CD4-positive, alpha-beta memory T cell (primary cell): ENCODE data around the gene SPDEF. TPM values are rescaled to one million over a fixed set of nuclear protein-coding genes. Genes with fewer than 3 reads are reported as not detected.

ENCODE experiments used
- CTCF ChIA-PET: fragments of 350-600 bp; sonication (Branson Sonifier 250); formaldehyde crosslinking; loops from one replicate; lab custom pipeline; 2021; ENCODE audit warnings: inconsistent platforms; ENCODE audit not compliant: partially characterized antibody; lab: Charles Lee
- POLR2A ChIA-PET: fragments of 350-600 bp; sonication (Branson Sonifier 250); formaldehyde crosslinking; loops from one replicate; lab custom pipeline; 2021; ENCODE audit not compliant: partially characterized antibody; lab: Charles Lee
- DNase-seq, 5 donors: peaks; one replicate each; pipeline versions ENCODE4 v3.0.0 to v3.0.0-alpha.2; 2020 to 2022; ENCODE audit warnings: mixed read lengths in 1 of 5
- H3K27ac ChIP-seq: one replicate; pipeline ENCODE4 v1.7.0; 2013; ENCODE audit warnings: low read depth, low read length
- H3K27me3 ChIP-seq: 2 replicates; pipeline ENCODE4 v1.7.0; 2013; ENCODE audit warnings: mild to moderate bottlenecking, low read length, moderate library complexity; ENCODE audit not compliant: insufficient read depth
- H3K36me3 ChIP-seq: 2 replicates; pipeline ENCODE4 v1.7.0; 2013; ENCODE audit warnings: mild to moderate bottlenecking, low read length, moderate library complexity; ENCODE audit not compliant: insufficient read depth
- H3K4me1 ChIP-seq: 2 replicates; pipeline ENCODE4 v1.7.0; 2013; ENCODE audit warnings: mild to moderate bottlenecking, low read length, moderate library complexity; ENCODE audit not compliant: insufficient read depth
- H3K4me3 ChIP-seq, 2 donors: one replicate each; pipeline ENCODE4 v1.7.0; 2013; ENCODE audit warnings: low read length in 2 of 2, mild to moderate bottlenecking in 1 of 2
- H3K9me3 ChIP-seq, 2 donors: one replicate each; pipeline ENCODE4 v1.7.0; 2013; ENCODE audit warnings: low read length in 2 of 2, control low read depth in 1 of 2; ENCODE audit not compliant: control insufficient read depth in 1 of 2
- H3K27ac Mint-ChIP-seq, 7 donors: one replicate each; pipeline ENCODE4 v1.8.0; 2020 to 2021; ENCODE audit warnings: mixed read lengths in 7 of 7, mild to moderate bottlenecking in 6 of 7, inconsistent platforms in 3 of 7, moderate library complexity in 3 of 7
- H3K27me3 Mint-ChIP-seq, 2 donors: one replicate each; pipeline ENCODE4 v1.8.0; 2020 to 2021; ENCODE audit warnings: mixed read lengths in 2 of 2
- H3K36me3 Mint-ChIP-seq, 2 donors: one replicate each; pipeline ENCODE4 v1.8.0; 2020 to 2021; ENCODE audit warnings: mixed read lengths in 2 of 2, inconsistent platforms in 1 of 2, mild to moderate bottlenecking in 1 of 2
- H3K4me1 Mint-ChIP-seq, 4 donors: one replicate each; pipeline ENCODE4 v1.8.0; 2020 to 2021; ENCODE audit warnings: mixed read lengths in 4 of 4, mild to moderate bottlenecking in 1 of 4
- H3K4me3 Mint-ChIP-seq, 8 donors: one replicate each; pipeline ENCODE4 v1.8.0; 2020 to 2021; ENCODE audit warnings: mixed read lengths in 8 of 8, mild to moderate bottlenecking in 7 of 8, moderate library complexity in 6 of 8, inconsistent platforms in 3 of 8
- H3K9me3 Mint-ChIP-seq, 8 donors: one replicate each; pipeline ENCODE4 v1.8.0; 2020 to 2021; ENCODE audit warnings: mixed read lengths in 8 of 8, mild to moderate bottlenecking in 5 of 8, inconsistent platforms in 3 of 8, moderate library complexity in 1 of 8
- intact Hi-C: fragments of 100-400 bp; cut with micrococcal nuclease; formaldehyde crosslinking; loops from one replicate; pipeline ENCODE4 v1.15.1; 2023
- polyA plus RNA-seq, 2 donors: library from polyadenylated mRNA; unstranded; fragments of 300-500 nt; fragmentation: Illumina TruSeq; gene quantifications; one replicate each; pipeline ENCODE4 v1.2.3, GENCODE V29; 2021
- total RNA-seq, 2 experiments: library from RNA; stranded (reverse); gene quantifications; one replicate each; pipeline ENCODE4 v1.2.3, GENCODE V29; 2021

The SPDEF gene
- total and polyA plus RNA-seq, 4 experiments from 2014 or later = not detected

DNA sequence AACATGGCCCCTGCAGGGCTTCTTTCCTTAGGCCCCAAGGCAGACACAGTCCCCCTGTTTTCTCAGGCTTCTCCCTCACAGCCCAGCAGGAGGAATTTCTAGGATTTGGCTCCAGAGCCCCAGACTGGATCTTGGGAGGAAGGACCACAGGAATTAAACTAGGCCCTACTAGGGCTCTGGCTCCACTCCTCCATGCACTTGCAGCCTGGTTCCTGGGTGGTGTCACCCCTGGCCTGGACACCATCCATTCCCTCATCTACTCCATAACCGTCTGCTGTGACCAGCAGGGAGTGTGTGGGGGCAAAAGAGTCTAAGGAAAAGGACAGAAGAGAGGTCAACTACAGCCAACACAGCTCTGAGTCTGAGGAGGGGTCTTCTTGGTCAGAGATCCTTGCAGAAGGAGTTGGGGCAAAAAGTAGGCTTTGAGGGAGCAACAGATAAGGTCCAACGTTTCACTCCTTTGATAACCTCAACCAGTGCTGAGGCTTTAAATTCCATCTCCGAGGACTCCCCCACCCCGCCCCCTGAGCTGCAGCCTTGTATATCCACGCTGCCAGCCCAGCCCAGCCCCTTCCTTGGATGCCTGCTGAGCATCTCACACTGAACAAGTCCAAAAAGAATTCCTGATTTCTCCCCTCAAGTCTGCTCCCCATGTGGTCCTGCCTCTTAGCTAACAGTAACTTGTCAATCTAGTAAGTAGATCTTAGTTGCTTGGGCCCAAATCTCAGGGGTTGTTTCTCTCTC lies 27.9 kb upstream of the SPDEF start:
- ChIA-PET CTCF (interaction anchor here (1.4 to 1.6 kb wide), 2 partner anchors 10 to 25 kb away, joined by 3 read pairs; no protein-coding TSS in a partner anchor), POLR2A (interaction anchor here (0.9 kb wide), 1 partner anchor 52 kb away, joined by 3 read pairs; no protein-coding TSS in a partner anchor)
- Histone ChIP-seq H3K36me3 (peaks cover 12% of the 10 kb centered on the region), H3K9me3 (no peaks in the 10 kb centered on the region), H3K27ac (no peak overlapping the region), H3K4me3 (no peak overlapping the region), H3K4me1 (no peaks in the 10 kb centered on the region), H3K27me3 (no peaks in the 10 kb centered on the region)
- H3K27me3 Mint-ChIP-seq = no peaks in the 10 kb centered on the region
- H3K4me3 Mint-ChIP-seq = no peak overlapping the region
- peaks cover 0 to 7% (median under 1%) of the 10 kb centered on the region in 4 donors for H3K4me1 Mint-ChIP-seq
- peak overlapping the region in 2 of 7 donors; percentile 37 to 67 for H3K27ac Mint-ChIP-seq
- H3K9me3 Mint-ChIP-seq = no peaks in the 10 kb centered on the region
- intact Hi-C loops = loop anchor here (1.0 kb wide), 1 partner anchor 124 kb away; no protein-coding TSS in a partner anchor
- no peak for DNase-seq
- peaks cover 0 to 15% of the 10 kb centered on the region in 2 donors for H3K36me3 Mint-ChIP-seq

DNA sequence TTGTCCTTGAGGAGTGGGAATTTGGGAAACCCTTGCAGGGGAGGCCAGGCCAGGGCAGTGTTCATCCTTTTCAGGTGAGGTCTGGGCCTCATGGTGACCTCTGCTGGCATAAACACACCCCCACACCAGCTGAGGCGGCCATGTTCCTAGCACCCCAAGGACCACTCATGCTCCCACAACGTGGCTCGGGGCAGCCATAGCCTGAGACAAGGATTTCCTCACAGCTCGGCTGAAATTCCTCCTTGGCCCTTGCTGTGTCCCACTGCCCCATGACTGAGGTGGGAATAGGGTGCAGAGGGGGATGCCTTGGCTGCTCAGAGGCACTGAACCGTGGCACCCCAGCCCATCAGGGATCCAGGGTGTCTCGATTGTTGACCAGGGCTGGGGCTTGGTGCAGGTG lies 27.3 kb upstream of the SPDEF start:
- Histone ChIP-seq H3K27me3 (no peaks in the 10 kb centered on the region), H3K27ac (no peak overlapping the region), H3K9me3 (no peaks in the 10 kb centered on the region), H3K36me3 (peaks cover 7% of the 10 kb centered on the region), H3K4me3 (no peak overlapping the region), H3K4me1 (no peaks in the 10 kb centered on the region)
- POLR2A ChIA-PET = no interaction called here
- Mint-ChIP-seq H3K36me3 (peaks cover 0 to 12% of the 10 kb centered on the region in 2 donors), H3K4me3 (no peak overlapping the region), H3K9me3 (no peaks in the 10 kb centered on the region), H3K4me1 (peaks cover 0 to 7% (median under 1%) of the 10 kb centered on the region in 4 donors), H3K27ac (peak overlapping the region in 1 of 7 donors; percentile 70), H3K27me3 (no peaks in the 10 kb centered on the region)
- no peak for DNase-seq
- CTCF ChIA-PET = no interaction called here
- intact Hi-C loops = loop anchor here (1.0 kb wide), 1 partner anchor 123 kb away; no protein-coding TSS in a partner anchor

DNA sequence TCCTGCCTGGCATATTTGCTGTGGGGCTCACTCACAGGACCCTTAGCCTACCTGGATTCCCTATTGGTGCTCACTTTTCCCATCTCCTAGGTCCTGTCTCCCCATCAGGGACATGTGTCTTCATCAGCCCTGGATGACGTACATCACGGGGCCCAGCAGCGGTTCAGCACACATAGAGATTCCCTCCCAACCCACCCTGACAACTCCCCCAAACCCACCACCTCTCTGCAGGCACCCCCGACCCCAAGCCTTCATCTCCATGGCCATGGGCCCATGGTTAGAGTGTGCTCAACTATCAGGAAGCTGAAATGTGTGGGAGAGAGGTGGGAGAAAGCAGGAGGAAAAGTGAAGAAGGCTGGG lies 25.4 kb upstream of the SPDEF start:
- Histone ChIP-seq H3K9me3 (no peaks in the 10 kb centered on the region), H3K4me3 (no peak overlapping the region), H3K27ac (no peak overlapping the region), H3K36me3 (no peaks in the 10 kb centered on the region), H3K27me3 (no peaks in the 10 kb centered on the region), H3K4me1 (no peaks in the 10 kb centered on the region)
- no peak overlapping the region for H3K4me3 Mint-ChIP-seq
- peaks cover 0 to 3% of the 10 kb centered on the region in 2 donors for H3K36me3 Mint-ChIP-seq
- no peak for DNase-seq
- H3K27me3 Mint-ChIP-seq = no peaks in the 10 kb centered on the region
- H3K4me1 Mint-ChIP-seq = peaks cover under 1 to 7% (median 1%) of the 10 kb centered on the region in 4 donors
- intact Hi-C loops = no loop called here
- H3K27ac Mint-ChIP-seq = peak overlapping the region in 2 of 7 donors; percentile 10 to 17
- ChIA-PET POLR2A (no interaction called here), CTCF (interaction anchor here (2.2 kb wide), 1 partner anchor 122 kb away, joined by 8 read pairs; no protein-coding TSS in a partner anchor)
- no peaks in the 10 kb centered on the region for H3K9me3 Mint-ChIP-seq

- Histone ChIP-seq H3K27me3 (no peaks in the 10 kb centered on the region), H3K4me3 (no peak overlapping the region), H3K36me3 (no peaks in the 10 kb centered on the region), H3K9me3 (no peaks in the 10 kb centered on the region), H3K4me1 (no peaks in the 10 kb centered on the region), H3K27ac (no peak overlapping the region)
- no peak for DNase-seq
- Mint-ChIP-seq H3K27ac (peak overlapping the region in 2 of 7 donors; percentile 0 to 29), H3K9me3 (no peaks in the 10 kb centered on the region), H3K27me3 (no peaks in the 10 kb centered on the region), H3K4me3 (no peak overlapping the region), H3K4me1 (peaks cover 3 to 7% (median 6%) of the 10 kb centered on the region in 4 donors), H3K36me3 (peaks cover 0 to 3% of the 10 kb centered on the region in 2 donors)
- ChIA-PET POLR2A (no interaction called here), CTCF (interaction anchor here (0.9 to 2.2 kb wide), 3 partner anchors 26 to 121 kb away, joined by 3 to 8 read pairs (median 3); no protein-coding TSS in a partner anchor)
- intact Hi-C loops = no loop called here
Measured at GRCh38 chr6:34580707-34581560, 24.8 kb upstream of the SPDEF start.

DNA sequence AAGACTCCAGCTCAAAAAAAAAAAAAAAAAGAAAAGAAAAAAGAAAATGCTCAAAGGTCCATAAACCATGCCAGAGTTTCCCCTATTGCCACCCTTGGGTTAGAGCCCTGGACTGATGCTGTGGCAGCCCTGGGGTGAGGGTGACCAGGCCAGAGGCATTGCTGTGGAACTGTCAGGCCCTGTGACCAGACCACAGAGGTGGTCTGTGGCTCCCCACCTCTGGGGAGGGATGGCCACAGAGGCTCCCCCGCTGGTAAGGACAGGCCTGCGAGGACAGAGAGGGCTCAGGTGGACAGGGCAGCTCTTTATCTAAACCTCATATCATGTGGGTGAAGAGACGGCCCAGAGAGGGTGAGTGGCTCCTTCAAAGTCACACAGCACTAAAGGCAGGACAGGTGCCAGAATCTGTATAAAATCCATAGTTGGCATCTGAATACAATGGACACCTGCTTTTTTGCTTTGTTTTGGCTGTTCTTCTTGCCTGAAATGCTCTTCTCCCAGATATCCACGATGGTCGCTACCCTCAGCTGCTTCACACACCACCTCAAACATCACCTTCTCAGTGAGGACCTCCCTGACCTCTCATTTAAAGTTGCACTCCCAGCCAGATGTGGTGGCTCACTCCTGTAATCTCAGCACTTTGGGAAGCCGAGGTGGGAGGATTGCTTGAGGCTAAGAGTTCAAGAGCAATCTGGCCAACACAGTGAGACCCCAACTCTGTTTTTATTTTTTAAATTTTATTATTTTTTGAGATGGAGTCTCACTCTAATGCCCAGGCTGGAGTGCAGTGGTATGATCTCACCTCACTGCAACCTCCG lies 22.5 kb upstream of the SPDEF start:
- Histone ChIP-seq H3K36me3 (no peaks in the 10 kb centered on the region), H3K27me3 (no peaks in the 10 kb centered on the region), H3K9me3 (no peaks in the 10 kb centered on the region), H3K4me3 (no peak overlapping the region), H3K4me1 (no peaks in the 10 kb centered on the region), H3K27ac (no peak overlapping the region)
- CTCF ChIA-PET = interaction anchor here (0.6 to 0.7 kb wide), 3 partner anchors 8 to 581 kb away, joined by 3 to 4 read pairs (median 3); no protein-coding TSS in a partner anchor
- peaks cover 0 to 7% (median 4%) of the 10 kb centered on the region in 4 donors for H3K4me1 Mint-ChIP-seq
- H3K4me3 Mint-ChIP-seq = no peak overlapping the region
- intact Hi-C loops = no loop called here
- H3K36me3 Mint-ChIP-seq = no peaks in the 10 kb centered on the region
- no peaks in the 10 kb centered on the region for H3K27me3 Mint-ChIP-seq
- no peaks in the 10 kb centered on the region for H3K9me3 Mint-ChIP-seq
- POLR2A ChIA-PET = no interaction called here
- peak overlapping the region in 3 of 7 donors; percentile 30 to 60 (median 56) for H3K27ac Mint-ChIP-seq
- no peak for DNase-seq

DNA sequence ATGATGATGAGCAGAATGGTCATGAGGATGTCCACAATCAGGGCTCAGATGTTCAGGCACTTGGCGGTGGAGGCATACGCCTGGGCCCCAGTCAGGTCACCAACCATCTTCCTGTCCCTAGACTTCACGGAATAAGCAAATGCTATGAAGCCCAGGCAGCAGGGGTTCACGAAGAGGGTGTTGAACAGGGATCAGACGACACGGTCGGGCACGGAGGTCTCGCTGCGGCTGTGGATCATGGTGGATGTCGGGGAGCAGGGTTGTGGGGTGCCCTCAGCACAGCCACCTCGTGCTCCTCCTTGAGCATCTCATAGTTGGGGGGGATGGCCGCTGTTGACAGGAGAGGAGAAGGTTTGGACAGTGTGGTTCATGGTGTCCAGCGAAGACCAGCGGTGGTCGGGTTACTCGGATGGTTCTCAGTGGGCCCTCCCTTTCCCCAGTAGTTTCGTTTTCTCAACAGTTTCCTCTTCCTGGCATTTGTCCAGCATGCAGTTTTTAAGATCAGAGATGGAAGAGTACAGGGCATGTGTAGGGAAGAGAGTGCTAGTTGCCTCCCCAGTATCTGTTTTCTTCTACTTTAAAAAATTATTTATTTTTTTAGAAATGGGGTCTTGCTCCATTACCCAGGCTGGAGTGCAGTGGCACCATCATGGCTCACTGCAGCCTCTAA lies 20.3 kb upstream of the SPDEF start:
- DNase-seq = no peak
- ChIA-PET CTCF (no interaction called here), POLR2A (no interaction called here)
- Histone ChIP-seq H3K27me3 (no peaks in the 10 kb centered on the region), H3K27ac (no peak overlapping the region), H3K9me3 (no peaks in the 10 kb centered on the region), H3K4me3 (no peak overlapping the region), H3K36me3 (no peaks in the 10 kb centered on the region), H3K4me1 (no peaks in the 10 kb centered on the region)
- intact Hi-C loops = no loop called here
- no peak overlapping the region for H3K4me3 Mint-ChIP-seq
- H3K36me3 Mint-ChIP-seq = no peaks in the 10 kb centered on the region
- no peaks in the 10 kb centered on the region for H3K27me3 Mint-ChIP-seq
- H3K9me3 Mint-ChIP-seq = peaks cover 0 to 1% (median 0%) of the 10 kb centered on the region in 8 donors
- peaks cover 0 to 7% (median 4%) of the 10 kb centered on the region in 4 donors for H3K4me1 Mint-ChIP-seq
- H3K27ac Mint-ChIP-seq = peak overlapping the region in 1 of 7 donors; percentile 64
